GM13977 (cell line): ENCODE results near the gene PACS2.
"Not testable (repeated sequence)": the region's sequence is repeated elsewhere in the genome, so short reads cannot be mapped to it uniquely, and the experiment has no call there.

Experiments
- DNase-seq: peaks from one replicate; pipeline ENCODE4 v3.0.0; 2012; ENCODE audit warnings: low spot score
- CTCF ChIP-seq: IDR thresholded peaks from 2 replicates; pipeline ENCODE4 v1.5.1; 2012; ENCODE audit warnings: mild to moderate bottlenecking, control low read depth; ENCODE audit not compliant: insufficient read depth; ENCODE audit errors: extremely low read depth, missing control alignments
- in situ Hi-C: fragments of 300-500 bp; cut with MboI; formaldehyde crosslinking; loops from one replicate; pipeline ENCODE4 v1.12.0; 2022; ENCODE audit warnings: low sequenced_read_pairs, low pct_unique_long_range_greater_than_20kb, mixed read lengths, inconsistent platforms; ENCODE audit not compliant: unreplicated experiment

Gene PACS2

GRCh38 chr14:105333613-105334364 is 19.2 kb downstream of the PACS2 start:
- in situ Hi-C loops = no loop called here
- TF ChIP-seq CTCF = no peak
- no peak for DNase-seq

GRCh38 chr14:105334383-105335230 is 20.1 kb downstream of the PACS2 start:
- TF ChIP-seq CTCF = no peak
- DNase-seq = no peak
- in situ Hi-C loops = no loop called here

- in situ Hi-C loops, DNase-seq: not testable (repeated sequence)
Measured at GRCh38 chr14:105335231-105335542, 20.6 kb downstream of the PACS2 start.

GRCh38 chr14:105335735-105336476 is 21.4 kb downstream of the PACS2 start:
- no peak for TF ChIP-seq CTCF
- in situ Hi-C loops = no loop called here
- no peak for DNase-seq

GRCh38 chr14:105336477-105337287 is 22.1 kb downstream of the PACS2 start:
- in situ Hi-C loops = no loop called here
- TF ChIP-seq CTCF = no peak
- DNase-seq = no peak

GRCh38 chr14:105337433-105337832 is 22.9 kb downstream of the PACS2 start:
- in situ Hi-C loops = no loop called here
- TF ChIP-seq CTCF = no peak
- no peak for DNase-seq
